OCI-LY7 (cell line): ENCODE results near the gene DCP1B.

Source experiments
- CTCF ChIP-seq: fragments of 200-600 bp; sonication (generic); conservative IDR thresholded peaks from 2 replicates; pipeline ENCODE4 v1.5.1; 2014; ENCODE audit warnings: mild to moderate bottlenecking, antibody characterized with exemption, low read length, moderate library complexity, mixed read lengths
- EZH2phosphoT487 ChIP-seq: fragments of 200-600 bp; sonication (generic); IDR thresholded peaks from 2 replicates; pipeline ENCODE4 v1.6.1; 2018; ENCODE audit warnings: low read depth, borderline replicate concordance, mild to moderate bottlenecking, mixed run types, antibody characterized with exemption, low read length, moderate library complexity, mixed read lengths

GRCh38 chr12:1916371-1917171, 87.7 kb downstream of the DCP1B start:
- no peak for TF ChIP-seq CTCF
- TF ChIP-seq EZH2phosphoT487: no peak
